COLO668 (cell line): ENCODE data around the gene GGPS1.
"Not testable (repeated sequence)": the region's sequence is repeated elsewhere in the genome, so short reads cannot be mapped to it uniquely, and the experiment has no call there.

Source experiments
- DNase-seq: peaks from one replicate; lab custom pipeline; 2025; ENCODE audit not compliant: unreplicated experiment; lab: John Stamatoyannopoulos, UW

The GGPS1 gene

GRCh38 chr1:235328271-235329138, at the start of gene GGPS1:
GGPS1 (plus strand) TSS chr1:235328570; CDS start chr1:235335265, 6,695 bp downstream.
- peak; percentile 98 for DNase-seq

- no peak for DNase-seq
Observed at GRCh38 chr1:235278915-235279292, 49.5 kb upstream of the GGPS1 start.

GRCh38 chr1:235279694-235280093, 48.7 kb upstream of the GGPS1 start:
- DNase-seq: no peak

GRCh38 chr1:235280467-235280866, 47.9 kb upstream of the GGPS1 start:
- DNase-seq: no peak

- DNase-seq: not testable (repeated sequence)
Observed at GRCh38 chr1:235283636-235284035, 44.7 kb upstream of the GGPS1 start.

- no peak for DNase-seq
Observed at GRCh38 chr1:235284231-235284769, 44.1 kb upstream of the GGPS1 start.

GRCh38 chr1:235286667-235287066, 41.7 kb upstream of the GGPS1 start:
- DNase-seq: no peak

GRCh38 chr1:235287208-235287882, 41.0 kb upstream of the GGPS1 start:
- DNase-seq: no peak

- no peak for DNase-seq
Observed at GRCh38 chr1:235289859-235290739, 38.3 kb upstream of the GGPS1 start.

GRCh38 chr1:235290740-235291502, 37.4 kb upstream of the GGPS1 start:
- DNase-seq: peak; percentile 40

- no peak for DNase-seq
Observed at GRCh38 chr1:235291599-235292091, 36.7 kb upstream of the GGPS1 start.

- no peak for DNase-seq
Observed at GRCh38 chr1:235292790-235293189, 35.6 kb upstream of the GGPS1 start.

GRCh38 chr1:235293322-235293942, 34.9 kb upstream of the GGPS1 start:
- DNase-seq: no peak

GRCh38 chr1:235295902-235296350, 32.4 kb upstream of the GGPS1 start:
- DNase-seq: peak; percentile 32

- DNase-seq: no peak
Observed at GRCh38 chr1:235296729-235297128, 31.6 kb upstream of the GGPS1 start.

GRCh38 chr1:235297579-235297978, 30.8 kb upstream of the GGPS1 start:
- DNase-seq: no peak

- DNase-seq: no peak
Observed at GRCh38 chr1:235298758-235299157, 29.6 kb upstream of the GGPS1 start.

GRCh38 chr1:235299169-235299858, 29.1 kb upstream of the GGPS1 start:
- DNase-seq: no peak

- DNase-seq: no peak
Observed at GRCh38 chr1:235302143-235302542, 26.2 kb upstream of the GGPS1 start.
